Gastrocnemius medialis (tissue), 4 donors: ENCODE data around the gene FAM3A. TPM values are rescaled to one million over a fixed set of nuclear protein-coding genes. Genes with fewer than 3 reads are reported as not detected.

Experiments
- ATAC-seq, 2 donors: fragments of 150-250 bp; one replicate each; pipeline ENCODE4 v1.9.1; 2016
- DNase-seq, 2 donors: peaks; one replicate each; pipeline ENCODE4 v3.0.0-alpha.2; 2019
- H3K27ac ChIP-seq, 4 donors: fragments of 200-600 bp; sonication (generic); 1 replicate in 1 of 4; 2 replicates in 3 of 4; pipeline ENCODE4 v1.5.1; 2016 to 2018; ENCODE audit warnings: mild to moderate bottlenecking in 2 of 4, moderate library complexity in 1 of 4
- H3K27me3 ChIP-seq, 3 donors: fragments of 200-600 bp; sonication (generic) in 2 of 3; 1 replicate in 1 of 3; 2 replicates in 2 of 3; pipeline versions ENCODE4 v1.5.1 to v1.6.0; 2016 to 2019; ENCODE audit warnings: mild to moderate bottlenecking in 1 of 3, moderate library complexity in 1 of 3
- H3K36me3 ChIP-seq, 2 donors: fragments of 200-600 bp; sonication (generic) in 1 of 2; one replicate each; pipeline ENCODE4 v1.5.1; 2017 to 2018
- H3K4me1 ChIP-seq, 2 donors: fragments of 200-600 bp; sonication (generic) in 1 of 2; one replicate each; pipeline ENCODE4 v1.5.1; 2016 to 2017; ENCODE audit warnings: mild to moderate bottlenecking in 2 of 2
- H3K4me3 ChIP-seq, 4 donors: fragments of 200-600 bp; sonication (generic) in 3 of 4; 1 replicate in 1 of 4; 2 replicates in 3 of 4; pipeline ENCODE4 v1.5.1; 2016 to 2019; ENCODE audit warnings: mild to moderate bottlenecking in 2 of 4
- H3K9me3 ChIP-seq, 3 donors: fragments of 200-600 bp; sonication (generic) in 2 of 3; 1 replicate in 1 of 3; 2 replicates in 2 of 3; pipeline ENCODE4 v1.5.1; 2016 to 2019
- CTCF ChIP-seq, 5 experiments: fragments of 450-650 bp in 3 of 5; fragments of 200-600 bp in 2 of 5; sonication (generic) in 2 of 5; IDR thresholded peaks in 4 of 5; conservative IDR thresholded peaks in 1 of 5; 1 replicate in 4 of 5; 2 replicates in 1 of 5; pipeline ENCODE4 v1.5.1; 2016 to 2019; ENCODE audit warnings: antibody characterized with exemption in 5 of 5, mild to moderate bottlenecking in 3 of 5, moderate library complexity in 3 of 5
- POLR2A ChIP-seq, 2 donors: fragments of 450-650 bp; IDR thresholded peaks; one replicate each; pipeline ENCODE4 v1.6.1; 2017; ENCODE audit warnings: antibody characterized with exemption in 2 of 2, mild to moderate bottlenecking in 2 of 2, moderate library complexity in 2 of 2
- in situ Hi-C, 4 donors: fragments of 200-750 bp; cut with MboI; loops; one replicate each; pipeline versions ENCODE4 v1.15.0 to v1.8.0; 2017; ENCODE audit warnings: low sequenced_read_pairs in 4 of 4
- intact Hi-C: fragments of 100-400 bp; cut with DNase I; formaldehyde crosslinking; loops from one replicate; pipeline ENCODE4 v1.15.1; 2023; ENCODE audit warnings: low total_unique reads
- total RNA-seq, 4 donors: library from RNA; depleted of rRNA; stranded (reverse); fragments of >200 nt; gene quantifications; one replicate each; pipeline versions ENCODE4 v1.1.0 to v1.2.3, GENCODE V29; 2016

The FAM3A gene
- total RNA-seq, 4 donors from 2014 or later = 28.3 to 44.5 (median 37.8) TPM

GRCh38 chrX:154467556-154467955 lies 48.5 kb downstream of the FAM3A start:
- intact Hi-C loops (no loop called here), in situ Hi-C loops (no loop called here)
- H3K27ac ChIP-seq = no peak overlapping the region
- ATAC-seq = no peak
- no peaks in the 10 kb centered on the region for H3K27me3 ChIP-seq
- TF ChIP-seq CTCF (IDR thresholded peaks at IDR 0.05 in 4 of 5, conservative IDR thresholded peaks at IDR 0.05 in 1 of 5) = no peak
- TF ChIP-seq POLR2A (IDR thresholded peaks at IDR 0.05) = no peak
- no peaks in the 10 kb centered on the region for H3K9me3 ChIP-seq
- H3K4me1 ChIP-seq = no peaks in the 10 kb centered on the region
- no peak overlapping the region for H3K4me3 ChIP-seq
- no peaks in the 10 kb centered on the region for H3K36me3 ChIP-seq
- no peak for DNase-seq

- in situ Hi-C loops = no loop called here
- ATAC-seq = no peak
- H3K27ac ChIP-seq = no peak overlapping the region
- intact Hi-C loops = no loop called here
- DNase-seq = no peak
- no peaks in the 10 kb centered on the region for H3K36me3 ChIP-seq
- H3K4me3 ChIP-seq = no peak overlapping the region
- H3K27me3 ChIP-seq = no peaks in the 10 kb centered on the region
- no peaks in the 10 kb centered on the region for H3K9me3 ChIP-seq
- TF ChIP-seq POLR2A (IDR thresholded peaks at IDR 0.05) (no peak), CTCF (IDR thresholded peaks at IDR 0.05 in 4 of 5, conservative IDR thresholded peaks at IDR 0.05 in 1 of 5) (no peak)
- no peaks in the 10 kb centered on the region for H3K4me1 ChIP-seq
Observed at GRCh38 chrX:154466907-154467306, 49.1 kb downstream of the FAM3A start.

GRCh38 chrX:154466036-154466435 lies 50.0 kb downstream of the FAM3A start:
- H3K4me1 ChIP-seq = no peaks in the 10 kb centered on the region
- no peak for ATAC-seq
- no peak for DNase-seq
- H3K9me3 ChIP-seq = no peaks in the 10 kb centered on the region
- TF ChIP-seq POLR2A (IDR thresholded peaks at IDR 0.05) = no peak
- no peak for TF ChIP-seq CTCF (IDR thresholded peaks at IDR 0.05 in 4 of 5, conservative IDR thresholded peaks at IDR 0.05 in 1 of 5)
- no peaks in the 10 kb centered on the region for H3K27me3 ChIP-seq
- H3K36me3 ChIP-seq = no peaks in the 10 kb centered on the region
- intact Hi-C loops (no loop called here), in situ Hi-C loops (no loop called here)
- no peak overlapping the region for H3K27ac ChIP-seq
- H3K4me3 ChIP-seq = no peak overlapping the region

- intact Hi-C loops = no loop called here
- no peaks in the 10 kb centered on the region for H3K27me3 ChIP-seq
- no peak overlapping the region for H3K27ac ChIP-seq
- in situ Hi-C loops = no loop called here
- H3K36me3 ChIP-seq = no peaks in the 10 kb centered on the region
- DNase-seq (no peak), ATAC-seq (no peak)
- no peaks in the 10 kb centered on the region for H3K9me3 ChIP-seq
- TF ChIP-seq CTCF (IDR thresholded peaks at IDR 0.05 in 4 of 5, conservative IDR thresholded peaks at IDR 0.05 in 1 of 5) (no peak), POLR2A (IDR thresholded peaks at IDR 0.05) (no peak)
- H3K4me1 ChIP-seq = no peaks in the 10 kb centered on the region
- no peak overlapping the region for H3K4me3 ChIP-seq
Observed at GRCh38 chrX:154465601-154466000, 50.4 kb downstream of the FAM3A start.

GRCh38 chrX:154464806-154465365 lies 51.1 kb downstream of the FAM3A start:
- no peak for ATAC-seq
- no peak overlapping the region for H3K4me3 ChIP-seq
- in situ Hi-C loops = no loop called here
- H3K36me3 ChIP-seq = no peaks in the 10 kb centered on the region
- H3K4me1 ChIP-seq = no peaks in the 10 kb centered on the region
- H3K9me3 ChIP-seq = no peaks in the 10 kb centered on the region
- no peak for TF ChIP-seq CTCF (IDR thresholded peaks at IDR 0.05 in 4 of 5, conservative IDR thresholded peaks at IDR 0.05 in 1 of 5)
- TF ChIP-seq POLR2A (IDR thresholded peaks at IDR 0.05) = no peak
- no peak for DNase-seq
- H3K27me3 ChIP-seq = no peaks in the 10 kb centered on the region
- no peak overlapping the region for H3K27ac ChIP-seq
- intact Hi-C loops = no loop called here
